Heart right ventricle (tissue), 16 donors: ENCODE results near the gene HOXC11. TPM values are rescaled to one million over a fixed set of nuclear protein-coding genes. Genes with fewer than 3 reads are reported as not detected.

Source experiments
- ATAC-seq, 8 donors: fragments of 200-7000 bp; cut with Tn5 transposase; one replicate each; pipeline ENCODE4 v1.9.1; 2020; ENCODE audit warnings: mild to moderate bottlenecking in 8 of 8, moderate library complexity in 8 of 8, moderate number of reproducible peaks in 1 of 8
- DNase-seq, 2 donors: peaks; one replicate each; pipeline ENCODE4 v3.0.0-alpha.2; 2020
- H3K27ac ChIP-seq, 10 donors: fragments of 200-600 bp; sonication (generic) in 2 of 10; one replicate each; pipeline versions ENCODE4 v1.5.0 to v1.8.0; 2020 to 2022; ENCODE audit warnings: mild to moderate bottlenecking in 3 of 10
- H3K27me3 ChIP-seq, 7 donors: fragments of 200-600 bp; one replicate each; pipeline ENCODE4 v1.8.0; 2021 to 2022; ENCODE audit warnings: mild to moderate bottlenecking in 2 of 7
- H3K36me3 ChIP-seq, 9 donors: fragments of 200-600 bp; sonication (generic) in 1 of 9; one replicate each; pipeline versions ENCODE4 v1.5.0 to v1.8.0; 2020 to 2022; ENCODE audit warnings: mild to moderate bottlenecking in 2 of 9
- H3K4me1 ChIP-seq, 9 donors: fragments of 200-600 bp; sonication (generic) in 1 of 9; one replicate each; pipeline versions ENCODE4 v1.5.0 to v1.8.0; 2020 to 2022; ENCODE audit warnings: mild to moderate bottlenecking in 4 of 9
- H3K4me3 ChIP-seq, 10 donors: fragments of 200-600 bp; sonication (generic) in 2 of 10; one replicate each; pipeline versions ENCODE4 v1.5.0 to v1.8.0; 2020 to 2022; ENCODE audit warnings: mild to moderate bottlenecking in 7 of 10, moderate library complexity in 2 of 10
- H3K9me3 ChIP-seq, 11 donors: fragments of 200-600 bp in 10 of 11; sonication (generic) in 2 of 11; one replicate each; pipeline versions ENCODE4 v1.5.0 to v1.8.0; 2013 to 2022; ENCODE audit warnings: mild to moderate bottlenecking in 2 of 11, control low read depth in 1 of 11, moderate library complexity in 1 of 11
- CTCF ChIP-seq, 9 donors: fragments of 200-600 bp; sonication (generic) in 2 of 9; IDR thresholded peaks; one replicate each; pipeline versions ENCODE4 v1.5.0 to v1.8.0; 2021 to 2022; ENCODE audit warnings: antibody characterized with exemption in 9 of 9, mild to moderate bottlenecking in 5 of 9, moderate library complexity in 1 of 9
- WGBS, 2 donors: extraction: QIAGEN DNeasy Blood & Tissue Kit; methylation state at CpG; one replicate each; pipeline ENCODE4 v1.1.7; 2013; ENCODE audit warnings: inconsistent platforms in 1 of 2; 5-methylcytosine and 5-hydroxymethylcytosine counted together
- intact Hi-C, 10 donors: fragments of 100-400 bp; cut with DNase I; formaldehyde crosslinking; loops; one replicate each; pipeline versions ENCODE4 v1.11.1 to v1.14.2; 2022
- polyA plus RNA-seq, 2 donors: library from polyadenylated mRNA; stranded (reverse); fragments of 200-250 nt; gene quantifications; one replicate each; pipeline ENCODE4 v1.2.3, GENCODE V29; 2013
- total RNA-seq, 10 donors: library from RNA; stranded (reverse); fragmentation: NEBNext Ultra II Directional in 3 of 10; extraction: Animal tissue kit (Norgen Biotek cat#: 25700) in 3 of 10; gene quantifications; one replicate each; pipeline versions ENCODE4 v1.2.1 to v1.2.4, GENCODE V29; 2021 to 2023
- donor health status: Arrhythmogenic right ventricular cardiomyopathy.
- donor health status: ischemic (EF 13 %, LVEDD 7.1; RV severe dilation, severe dysfunction).
- donor health status: healthy with polysubstance abuse.
- donor health status: DM: no; HTN: yes; CAD: no.
- donor health status: DM: no; HTN: no; CAD: no.
- donor health status: ischemic (EF 25% LVEDD 6.9; RV normal size, moderate dysfunction).
- donor health status: ischemic (EF 25% LVEDD 5.7; RV mildly dilated, moderate dysfunction).
- donor health status: healthy.
- donor health status: DM: yes; HTN: yes; CAD: no.
- donor health status: Ischemic cardiomyopathy.
- donor health status: ischemic (EF 35%, LVEDD 5.7; RV mildly dilated, moderate dysfunction).
- donor health status: nonischemic (EF 11% LVEDD 7.7; RV severe dilation, severe dysfunction).
- donor health status: DM: yes; HTN: yes; CAD: no.
- donor health status: PGD.
- donor health status: ischemic (EF 29% LVEDD 5.4; RV normal size, mild dysfunction).
- donor health status: nonischemic (EF 23%, LVEDD 6.1; RV moderate dilation, normal function).

The HOXC11 gene
- total and polyA plus RNA-seq, 12 donors, result not detected

DNA sequence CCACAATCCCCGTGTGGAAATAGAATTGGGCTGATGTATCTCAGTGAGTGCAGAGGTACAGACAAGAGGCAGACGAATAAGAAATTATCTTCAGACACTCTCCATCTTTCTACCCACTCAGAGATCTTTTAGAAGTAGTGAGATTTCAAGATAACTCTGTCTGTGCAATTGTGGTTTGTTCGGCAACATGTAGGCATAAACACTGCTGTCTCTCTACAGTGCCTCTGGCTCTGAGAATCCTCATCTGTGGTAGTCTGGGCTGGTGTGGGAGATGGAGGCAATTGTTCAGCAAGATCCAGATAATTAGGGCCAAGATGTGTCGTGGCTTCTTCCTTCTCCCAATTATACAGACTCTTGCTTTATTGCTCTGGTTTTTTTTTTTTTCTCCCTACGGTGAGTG lies 31.2 kb upstream of the HOXC11 start:
- H3K27ac ChIP-seq, result no peak overlapping the region
- WGBS, 2 donors, result 17 to 19% methylated on average over 5 of the region's 5 CpGs
- no peaks in the 10 kb centered on the region for H3K36me3 ChIP-seq
- no peak overlapping the region for H3K4me3 ChIP-seq
- intact Hi-C loops, result no loop called here
- no peak for TF ChIP-seq CTCF (IDR thresholded peaks at IDR 0.05)
- no peaks in the 10 kb centered on the region for H3K9me3 ChIP-seq
- H3K4me1 ChIP-seq, result peaks cover 0 to 9% (median 4%) of the 10 kb centered on the region in 9 donors
- peaks cover 58 to 100% (median 100%) of the 10 kb centered on the region in 7 donors for H3K27me3 ChIP-seq
- DNase-seq (no peak), ATAC-seq (no peak)

DNA sequence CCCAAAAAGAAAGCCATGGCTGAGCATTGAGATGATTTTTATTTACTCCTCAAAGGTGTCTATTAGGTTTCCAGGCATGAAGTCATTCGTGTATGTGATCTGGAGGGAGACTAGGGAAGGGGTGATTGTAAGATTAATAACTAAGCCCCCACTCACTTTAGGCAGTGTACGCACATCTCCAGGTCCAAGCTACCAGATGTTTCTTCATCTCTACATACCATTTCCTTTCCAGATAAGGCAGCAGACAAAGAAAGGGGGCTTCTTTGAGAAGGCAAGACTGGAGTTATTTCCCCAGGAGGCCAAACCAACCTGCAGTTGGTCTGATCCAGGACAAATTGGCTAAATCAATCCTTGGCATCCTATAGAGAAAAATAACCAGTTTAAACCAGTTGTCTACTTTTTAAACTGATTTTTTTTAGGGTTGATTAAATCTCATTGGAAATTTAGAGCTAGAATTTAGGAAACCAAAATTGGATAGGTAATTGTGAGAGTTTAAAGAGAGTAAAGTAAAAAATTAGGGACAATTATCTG lies 30.4 kb upstream of the HOXC11 start:
- no peak for DNase-seq
- H3K9me3 ChIP-seq, result no peaks in the 10 kb centered on the region
- ATAC-seq, result no peak
- peaks cover 66 to 100% (median 100%) of the 10 kb centered on the region in 7 donors for H3K27me3 ChIP-seq
- 5 to 16% methylated on average over 2 of the region's 2 CpGs for WGBS, 2 donors
- H3K27ac ChIP-seq, result no peak overlapping the region
- intact Hi-C loops, result no loop called here
- no peak for TF ChIP-seq CTCF (IDR thresholded peaks at IDR 0.05)
- no peak overlapping the region for H3K4me3 ChIP-seq
- H3K36me3 ChIP-seq, result no peaks in the 10 kb centered on the region
- peaks cover 0 to 9% (median 4%) of the 10 kb centered on the region in 9 donors for H3K4me1 ChIP-seq

DNA sequence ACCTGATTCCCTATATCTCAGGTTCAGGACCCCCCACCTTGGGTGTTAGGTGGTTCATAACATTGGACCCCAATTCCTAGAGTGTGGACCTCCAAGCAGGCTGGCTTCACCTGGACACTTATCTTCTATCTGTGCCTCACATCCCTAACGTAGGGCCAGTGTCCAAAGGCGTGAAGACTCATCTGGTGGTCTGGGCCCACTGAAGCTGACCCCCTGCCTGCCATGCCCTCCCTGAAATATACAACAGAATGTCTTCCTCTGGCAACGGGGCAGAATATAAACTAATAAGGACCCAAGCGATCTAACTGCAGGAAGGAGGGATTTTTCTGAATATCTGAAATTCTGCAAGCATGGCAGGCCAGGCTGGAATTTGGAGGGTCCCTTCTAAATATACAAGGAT lies 28.7 kb upstream of the HOXC11 start:
- intact Hi-C loops, result no loop called here
- ATAC-seq (no peak), DNase-seq (no peak)
- Histone ChIP-seq H3K9me3 (no peaks in the 10 kb centered on the region), H3K4me3 (no peak overlapping the region), H3K4me1 (no peaks in the 10 kb centered on the region), H3K27me3 (peaks cover 54 to 100% (median 100%) of the 10 kb centered on the region in 7 donors), H3K36me3 (no peaks in the 10 kb centered on the region), H3K27ac (no peak overlapping the region)
- WGBS, 2 donors, result 11 to 15% methylated on average over 4 of the region's 4 CpGs
- TF ChIP-seq CTCF (IDR thresholded peaks at IDR 0.05), result no peak

DNA sequence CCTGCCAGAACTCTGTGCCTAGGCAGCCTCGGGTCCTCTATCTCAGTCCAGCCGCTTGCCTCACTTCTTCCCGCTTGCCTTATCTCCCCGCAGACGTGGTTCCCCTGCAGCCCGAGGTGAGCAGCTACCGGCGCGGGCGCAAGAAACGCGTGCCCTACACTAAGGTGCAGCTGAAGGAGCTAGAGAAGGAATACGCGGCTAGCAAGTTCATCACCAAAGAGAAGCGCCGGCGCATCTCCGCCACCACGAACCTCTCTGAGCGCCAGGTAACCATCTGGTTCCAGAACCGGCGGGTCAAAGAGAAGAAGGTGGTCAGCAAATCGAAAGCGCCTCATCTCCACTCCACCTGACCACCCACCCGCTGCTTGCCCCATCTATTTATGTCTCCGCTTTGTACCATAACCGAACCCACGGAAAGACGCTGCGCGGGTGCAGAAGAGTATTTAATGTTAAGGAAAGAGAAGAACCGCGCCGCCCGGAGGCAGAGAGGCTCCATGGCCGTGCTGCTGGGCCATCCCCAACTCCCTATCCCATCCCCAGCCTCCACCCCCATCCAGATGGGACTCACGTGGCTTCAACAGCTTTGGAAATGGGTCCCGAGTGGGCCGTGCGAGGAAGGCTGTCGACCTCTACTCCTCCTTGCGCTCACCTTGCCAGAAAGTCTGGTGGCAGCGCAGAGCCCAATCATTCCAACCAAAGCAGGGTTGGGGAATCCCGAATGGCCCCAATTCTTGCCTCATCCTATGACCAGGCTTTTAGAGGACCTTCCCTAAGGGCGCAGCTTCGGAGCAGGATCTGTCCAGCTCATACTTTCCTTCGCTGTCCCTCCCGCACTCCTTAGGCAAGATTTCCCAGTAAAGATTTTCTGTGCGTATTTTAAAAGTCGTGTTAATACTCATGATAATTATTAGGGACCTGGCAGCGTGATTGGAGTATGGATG lies 27.7 kb upstream of the HOXC11 start:
- Histone ChIP-seq H3K27me3 (peaks cover 51 to 100% (median 100%) of the 10 kb centered on the region in 7 donors), H3K27ac (no peak overlapping the region), H3K4me1 (no peaks in the 10 kb centered on the region), H3K4me3 (no peak overlapping the region), H3K36me3 (no peaks in the 10 kb centered on the region), H3K9me3 (no peaks in the 10 kb centered on the region)
- WGBS, 2 donors, result 3 to 6% methylated on average over 51 of the region's 51 CpGs
- DNase-seq (no peak), ATAC-seq (no peak)
- no peak for TF ChIP-seq CTCF (IDR thresholded peaks at IDR 0.05)
- intact Hi-C loops, result no loop called here
